ENCODE measurements around the gene CA11. TPM values are rescaled to one million over a fixed set of nuclear protein-coding genes. Genes with fewer than 3 reads are reported as not detected.
A peak's percentile ranks its signal among the peaks of the same experiment; 100 is the strongest.
"Not testable (repeated sequence)": the region's sequence is repeated elsewhere in the genome, so short reads cannot be mapped to it uniquely, and the experiment has no call there.

CA11 gene
- total RNA-seq, 1 experiment from 2014 or later = not detected

GRCh38 chr19:48681127-48681470 is 35.1 kb upstream of the CA11 start:
- H3K9ac ChIP-seq (ENCODE audit: low read length) = no peak overlapping the region
- no peaks in the 10 kb centered on the region for H3K4me1 ChIP-seq (ENCODE audit: low read length)
- H3K79me2 ChIP-seq (ENCODE audit: low read length) = no peaks in the 10 kb centered on the region
- no peak for DNase-seq
- no peaks in the 10 kb centered on the region for H3K9me3 ChIP-seq (ENCODE audit: low read length)
- no peak overlapping the region for H3K4me2 ChIP-seq (ENCODE audit: low read depth, low read length, poor library complexity, severe bottlenecking)
- no peak overlapping the region for H2AFZ ChIP-seq (ENCODE audit: low read length)
- no peak overlapping the region for H3K27ac ChIP-seq (ENCODE audit: low read length)
- H3K27me3 ChIP-seq (ENCODE audit: low read length) = no peaks in the 10 kb centered on the region
- H3K9me2 ChIP-seq (replicated peaks; ENCODE audit: insufficient read depth, low read length) = no peaks in the 10 kb centered on the region
- no peaks in the 10 kb centered on the region for H4K20me1 ChIP-seq (ENCODE audit: insufficient read depth, low read depth, low read length)
- H3K36me3 ChIP-seq (ENCODE audit: insufficient read depth, low read length) = no peaks in the 10 kb centered on the region
- H3K4me3 ChIP-seq (ENCODE audit: low read length) = no peak overlapping the region

- H3K27me3 ChIP-seq (ENCODE audit: low read length) = no peaks in the 10 kb centered on the region
- no peak overlapping the region for H3K4me3 ChIP-seq (ENCODE audit: low read length)
- H3K27ac ChIP-seq (ENCODE audit: low read length) = no peak overlapping the region
- no peak for DNase-seq
- H3K4me1 ChIP-seq (ENCODE audit: low read length) = no peaks in the 10 kb centered on the region
- H3K9me3 ChIP-seq (ENCODE audit: low read length) = no peaks in the 10 kb centered on the region
- H3K4me2 ChIP-seq (ENCODE audit: low read depth, low read length, poor library complexity, severe bottlenecking) = no peak overlapping the region
- no peaks in the 10 kb centered on the region for H3K36me3 ChIP-seq (ENCODE audit: insufficient read depth, low read length)
- H3K9me2 ChIP-seq (replicated peaks; ENCODE audit: insufficient read depth, low read length) = no peaks in the 10 kb centered on the region
- no peaks in the 10 kb centered on the region for H3K79me2 ChIP-seq (ENCODE audit: low read length)
- no peak overlapping the region for H2AFZ ChIP-seq (ENCODE audit: low read length)
- H3K9ac ChIP-seq (ENCODE audit: low read length) = no peak overlapping the region
- no peaks in the 10 kb centered on the region for H4K20me1 ChIP-seq (ENCODE audit: insufficient read depth, low read depth, low read length)
These were observed 34.6 kb upstream of the CA11 start for GRCh38 chr19:48680436-48681126.

GRCh38 chr19:48680006-48680405 is 34.0 kb upstream of the CA11 start:
- H3K36me3 ChIP-seq (ENCODE audit: insufficient read depth, low read length); H3K9me3 ChIP-seq (ENCODE audit: low read length); H3K4me3 ChIP-seq (ENCODE audit: low read length); H3K4me2 ChIP-seq (ENCODE audit: low read depth, low read length, poor library complexity, severe bottlenecking); H3K27ac ChIP-seq (ENCODE audit: low read length); H3K27me3 ChIP-seq (ENCODE audit: low read length); H3K4me1 ChIP-seq (ENCODE audit: low read length); H3K9me2 ChIP-seq (replicated peaks; ENCODE audit: insufficient read depth, low read length); H3K9ac ChIP-seq (ENCODE audit: low read length); H3K79me2 ChIP-seq (ENCODE audit: low read length); H4K20me1 ChIP-seq (ENCODE audit: insufficient read depth, low read depth, low read length); H2AFZ ChIP-seq (ENCODE audit: low read length): not testable (repeated sequence)
- DNase-seq = peak; percentile 22

- DNase-seq = no peak
- Histone ChIP-seq H3K9me2 (replicated peaks; ENCODE audit: insufficient read depth, low read length) (no peaks in the 10 kb centered on the region), H3K79me2 (ENCODE audit: low read length) (no peaks in the 10 kb centered on the region), H3K27ac (ENCODE audit: low read length) (no peak overlapping the region), H3K36me3 (ENCODE audit: insufficient read depth, low read length) (no peaks in the 10 kb centered on the region), H2AFZ (ENCODE audit: low read length) (no peak overlapping the region), H4K20me1 (ENCODE audit: insufficient read depth, low read depth, low read length) (no peaks in the 10 kb centered on the region), H3K9me3 (ENCODE audit: low read length) (no peaks in the 10 kb centered on the region), H3K27me3 (ENCODE audit: low read length) (no peaks in the 10 kb centered on the region), H3K4me2 (ENCODE audit: low read depth, low read length, poor library complexity, severe bottlenecking) (no peak overlapping the region), H3K4me3 (ENCODE audit: low read length) (no peak overlapping the region), H3K9ac (ENCODE audit: low read length) (no peak overlapping the region), H3K4me1 (ENCODE audit: low read length) (no peaks in the 10 kb centered on the region)
These were observed 32.2 kb upstream of the CA11 start for GRCh38 chr19:48678201-48678600.

GRCh38 chr19:48676887-48677286 is 30.9 kb upstream of the CA11 start:
- Histone ChIP-seq H4K20me1 (ENCODE audit: insufficient read depth, low read depth, low read length) (no peaks in the 10 kb centered on the region), H3K79me2 (ENCODE audit: low read length) (no peaks in the 10 kb centered on the region), H2AFZ (ENCODE audit: low read length) (no peak overlapping the region), H3K36me3 (ENCODE audit: insufficient read depth, low read length) (no peaks in the 10 kb centered on the region), H3K4me2 (ENCODE audit: low read depth, low read length, poor library complexity, severe bottlenecking) (no peak overlapping the region), H3K27ac (ENCODE audit: low read length) (no peak overlapping the region), H3K9me2 (replicated peaks; ENCODE audit: insufficient read depth, low read length) (no peaks in the 10 kb centered on the region), H3K9me3 (ENCODE audit: low read length) (no peaks in the 10 kb centered on the region), H3K9ac (ENCODE audit: low read length) (no peak overlapping the region), H3K4me3 (ENCODE audit: low read length) (no peak overlapping the region), H3K4me1 (ENCODE audit: low read length) (no peaks in the 10 kb centered on the region), H3K27me3 (ENCODE audit: low read length) (no peaks in the 10 kb centered on the region)
- no peak for DNase-seq

GRCh38 chr19:48676487-48676886 is 30.5 kb upstream of the CA11 start:
- Histone ChIP-seq H3K27me3 (ENCODE audit: low read length) (no peaks in the 10 kb centered on the region), H4K20me1 (ENCODE audit: insufficient read depth, low read depth, low read length) (no peaks in the 10 kb centered on the region), H3K27ac (ENCODE audit: low read length) (no peak overlapping the region), H3K9me3 (ENCODE audit: low read length) (no peaks in the 10 kb centered on the region), H3K4me1 (ENCODE audit: low read length) (no peaks in the 10 kb centered on the region), H3K4me2 (ENCODE audit: low read depth, low read length, poor library complexity, severe bottlenecking) (no peak overlapping the region), H3K4me3 (ENCODE audit: low read length) (no peak overlapping the region), H3K79me2 (ENCODE audit: low read length) (no peaks in the 10 kb centered on the region), H3K9me2 (replicated peaks; ENCODE audit: insufficient read depth, low read length) (no peaks in the 10 kb centered on the region), H3K9ac (ENCODE audit: low read length) (no peak overlapping the region), H3K36me3 (ENCODE audit: insufficient read depth, low read length) (no peaks in the 10 kb centered on the region), H2AFZ (ENCODE audit: low read length) (no peak overlapping the region)
- DNase-seq = no peak

- Histone ChIP-seq H2AFZ (ENCODE audit: low read length) (no peak overlapping the region), H3K4me2 (ENCODE audit: low read depth, low read length, poor library complexity, severe bottlenecking) (no peak overlapping the region)
These were observed 29.2 kb upstream of the CA11 start for GRCh38 chr19:48674921-48675824.

GRCh38 chr19:48674216-48674809 is 28.3 kb upstream of the CA11 start:
- Histone ChIP-seq H3K4me1 (ENCODE audit: low read length) (no peaks in the 10 kb centered on the region), H4K20me1 (ENCODE audit: insufficient read depth, low read depth, low read length) (no peaks in the 10 kb centered on the region), H3K79me2 (ENCODE audit: low read length) (no peaks in the 10 kb centered on the region), H2AFZ (ENCODE audit: low read length) (no peak overlapping the region), H3K9me2 (replicated peaks; ENCODE audit: insufficient read depth, low read length) (no peaks in the 10 kb centered on the region), H3K36me3 (ENCODE audit: insufficient read depth, low read length) (no peaks in the 10 kb centered on the region), H3K27ac (ENCODE audit: low read length) (no peak overlapping the region), H3K4me3 (ENCODE audit: low read length) (no peak overlapping the region), H3K4me2 (ENCODE audit: low read depth, low read length, poor library complexity, severe bottlenecking) (no peak overlapping the region), H3K9me3 (ENCODE audit: low read length) (no peaks in the 10 kb centered on the region; the same call in 1 of the 2 replicates), H3K9ac (ENCODE audit: low read length) (no peak overlapping the region), H3K27me3 (ENCODE audit: low read length) (no peaks in the 10 kb centered on the region)
- no peak for DNase-seq

More at GRCh38 chr19:48674921-48675824, 29.2 kb upstream of the CA11 start:
- Histone ChIP-seq H4K20me1 (ENCODE audit: insufficient read depth, low read depth, low read length) (no peaks in the 10 kb centered on the region), H3K9me3 (ENCODE audit: low read length) (no peaks in the 10 kb centered on the region), H3K27ac (ENCODE audit: low read length) (no peak overlapping the region), H3K4me3 (ENCODE audit: low read length) (no peak overlapping the region), H3K27me3 (ENCODE audit: low read length) (no peaks in the 10 kb centered on the region), H3K9ac (ENCODE audit: low read length) (no peak overlapping the region), H3K79me2 (ENCODE audit: low read length) (no peaks in the 10 kb centered on the region), H3K9me2 (replicated peaks; ENCODE audit: insufficient read depth, low read length) (no peaks in the 10 kb centered on the region), H3K4me1 (ENCODE audit: low read length) (no peaks in the 10 kb centered on the region), H3K36me3 (ENCODE audit: insufficient read depth, low read length) (no peaks in the 10 kb centered on the region)
- peak; percentile 92 for DNase-seq

Measured in Karpas-422 (cell line).